A673 (cell line): ENCODE data around the gene CISH. TPM values are rescaled to one million over a fixed set of nuclear protein-coding genes. Genes with fewer than 3 reads are reported as not detected.
A peak's percentile ranks its signal among the peaks of the same experiment; 100 is the strongest.

Experiments used
- BruUV-seq: library from RNA; stranded (reverse); fragments of 400-500 nt; replicated peaks from 2 replicates; lab custom pipeline; 2021; lab: Mats Ljungman, UMichigan
- CTCF ChIA-PET: fragments of 300-600 bp; sonication (Branson Sonifier 250); formaldehyde crosslinking; loops from one replicate; lab custom pipeline; 2022; ENCODE audit warnings: antibody characterized with exemption; lab: Charles Lee
- POLR2A ChIA-PET: fragments of 300-600 bp; sonication (Branson Sonifier 250); formaldehyde crosslinking; loops from one replicate; lab custom pipeline; 2022; ENCODE audit warnings: antibody characterized with exemption; ENCODE audit not compliant: low non-redundant PET; lab: Charles Lee
- DNase-seq: peaks from one replicate; pipeline ENCODE4 v3.0.0-alpha.2; 2015; ENCODE audit warnings: low spot score
- H3K27ac ChIP-seq: fragments of 200-600 bp; sonication (generic); 2 replicates; pipeline ENCODE4 v1.5.1; 2016; ENCODE audit warnings: mixed run types, low read depth, mild to moderate bottlenecking, mixed read lengths, antibody characterized with exemption, low read length; ENCODE audit not compliant: poor library complexity, severe bottlenecking
- H3K27me3 ChIP-seq: fragments of 200-600 bp; sonication (generic); replicated peaks from 2 replicates; pipeline ENCODE4 v1.6.1; 2017; ENCODE audit warnings: mixed run types, low read depth, mild to moderate bottlenecking, mixed read lengths, antibody characterized with exemption, low read length; ENCODE audit not compliant: insufficient read depth, poor library complexity
- H3K36me3 ChIP-seq: fragments of 200-600 bp; sonication (generic); 2 replicates; pipeline ENCODE4 v1.6.1; 2016; ENCODE audit warnings: mixed run types, mild to moderate bottlenecking, mixed read lengths, antibody characterized with exemption, low read length; ENCODE audit not compliant: insufficient read depth, poor library complexity, severe bottlenecking
- H3K4me1 ChIP-seq: fragments of 200-600 bp; sonication (generic); 2 replicates; pipeline ENCODE4 v1.6.1; 2017; ENCODE audit warnings: mixed run types, mild to moderate bottlenecking, mixed read lengths, antibody characterized with exemption, low read length; ENCODE audit not compliant: insufficient read depth, poor library complexity, severe bottlenecking
- H3K4me3 ChIP-seq: fragments of 200-600 bp; sonication (generic); 2 replicates; pipeline ENCODE4 v1.5.1; 2016; ENCODE audit warnings: low read depth, mixed run types, mild to moderate bottlenecking, mixed read lengths, low read length; ENCODE audit not compliant: poor library complexity, severe bottlenecking
- H3K9me3 ChIP-seq: fragments of 200-600 bp; sonication (generic); 2 replicates; pipeline ENCODE4 v1.6.1; 2016; ENCODE audit warnings: mixed run types, low read depth, mild to moderate bottlenecking, mixed read lengths, antibody characterized with exemption, low read length; ENCODE audit not compliant: poor library complexity, severe bottlenecking
- CTCF ChIP-seq: fragments of 300-800, 200-600 bp; sonication (generic); conservative IDR thresholded peaks from 2 replicates; pipeline ENCODE4 v1.5.1; 2017; ENCODE audit warnings: low read depth, mild to moderate bottlenecking, antibody characterized with exemption, low read length, moderate library complexity, mixed read lengths
- EZH2 ChIP-seq: fragments of 200-600 bp; sonication (generic); IDR thresholded peaks from 2 replicates; pipeline ENCODE4 v1.6.1; 2017; ENCODE audit warnings: borderline replicate concordance, low read depth, mild to moderate bottlenecking, mixed read lengths, antibody characterized with exemption, low read length; ENCODE audit not compliant: poor library complexity, severe bottlenecking
- intact Hi-C: fragments of 100-400 bp; cut with micrococcal nuclease; formaldehyde crosslinking; loops from one replicate; pipeline ENCODE4 v1.10.0; 2022; ENCODE audit not compliant: unreplicated experiment
- total RNA-seq: library from RNA; stranded (reverse); gene quantifications from 2 replicates; pipeline ENCODE4 v1.2.3, GENCODE V29; 2021

The CISH gene
- total RNA-seq, 1 experiment from 2014 or later: 0.86 TPM

- POLR2A ChIA-PET: no interaction called here
- H3K4me1 ChIP-seq: no peaks in the 10 kb centered on the region
- H3K27me3 ChIP-seq: no peaks in the 10 kb centered on the region
- TF ChIP-seq CTCF: 0 out of 2 replicates have a peak, but pooled peaks have one; percentile 15
- no peak for TF ChIP-seq EZH2
- DNase-seq: no peak
- intact Hi-C loops: no loop called here
- no peak overlapping the region for H3K4me3 ChIP-seq
- no peaks in the 10 kb centered on the region for H3K36me3 ChIP-seq
- H3K9me3 ChIP-seq: no peaks in the 10 kb centered on the region
- no TSS peak for BruUV-seq
- CTCF ChIA-PET: no interaction called here
- H3K27ac ChIP-seq: no peak overlapping the region
These were observed 41.1 kb upstream of the CISH start for GRCh38 chr3:50652709-50653108.

- DNase-seq: no peak
- no peak for TF ChIP-seq CTCF
- TF ChIP-seq EZH2: no peak
These were observed 40.5 kb upstream of the CISH start for GRCh38 chr3:50651920-50652529.

GRCh38 chr3:50651445-50651844 lies 39.9 kb upstream of the CISH start:
- Histone ChIP-seq H3K27ac (no peak overlapping the region), H3K4me1 (no peaks in the 10 kb centered on the region), H3K36me3 (no peaks in the 10 kb centered on the region), H3K27me3 (no peaks in the 10 kb centered on the region), H3K4me3 (no peak overlapping the region), H3K9me3 (no peaks in the 10 kb centered on the region)
- CTCF ChIA-PET: no interaction called here
- POLR2A ChIA-PET: no interaction called here
- BruUV-seq: no TSS peak
- TF ChIP-seq EZH2: no peak
- TF ChIP-seq CTCF: no peak
- DNase-seq: no peak
- intact Hi-C loops: no loop called here

More at GRCh38 chr3:50651920-50652529, 40.5 kb upstream of the CISH start:
- Histone ChIP-seq H3K4me1 (no peaks in the 10 kb centered on the region), H3K36me3 (no peaks in the 10 kb centered on the region), H3K4me3 (no peak overlapping the region), H3K9me3 (no peaks in the 10 kb centered on the region), H3K27me3 (no peaks in the 10 kb centered on the region), H3K27ac (no peak overlapping the region)
- ChIA-PET CTCF (no interaction called here), POLR2A (no interaction called here)
- intact Hi-C loops: no loop called here
- no TSS peak for BruUV-seq
